ENCODE results near the gene OSTN.
"Not testable (repeated sequence)": the region's sequence is repeated elsewhere in the genome, so short reads cannot be mapped to it uniquely, and the experiment has no call there.

The OSTN gene

DNA sequence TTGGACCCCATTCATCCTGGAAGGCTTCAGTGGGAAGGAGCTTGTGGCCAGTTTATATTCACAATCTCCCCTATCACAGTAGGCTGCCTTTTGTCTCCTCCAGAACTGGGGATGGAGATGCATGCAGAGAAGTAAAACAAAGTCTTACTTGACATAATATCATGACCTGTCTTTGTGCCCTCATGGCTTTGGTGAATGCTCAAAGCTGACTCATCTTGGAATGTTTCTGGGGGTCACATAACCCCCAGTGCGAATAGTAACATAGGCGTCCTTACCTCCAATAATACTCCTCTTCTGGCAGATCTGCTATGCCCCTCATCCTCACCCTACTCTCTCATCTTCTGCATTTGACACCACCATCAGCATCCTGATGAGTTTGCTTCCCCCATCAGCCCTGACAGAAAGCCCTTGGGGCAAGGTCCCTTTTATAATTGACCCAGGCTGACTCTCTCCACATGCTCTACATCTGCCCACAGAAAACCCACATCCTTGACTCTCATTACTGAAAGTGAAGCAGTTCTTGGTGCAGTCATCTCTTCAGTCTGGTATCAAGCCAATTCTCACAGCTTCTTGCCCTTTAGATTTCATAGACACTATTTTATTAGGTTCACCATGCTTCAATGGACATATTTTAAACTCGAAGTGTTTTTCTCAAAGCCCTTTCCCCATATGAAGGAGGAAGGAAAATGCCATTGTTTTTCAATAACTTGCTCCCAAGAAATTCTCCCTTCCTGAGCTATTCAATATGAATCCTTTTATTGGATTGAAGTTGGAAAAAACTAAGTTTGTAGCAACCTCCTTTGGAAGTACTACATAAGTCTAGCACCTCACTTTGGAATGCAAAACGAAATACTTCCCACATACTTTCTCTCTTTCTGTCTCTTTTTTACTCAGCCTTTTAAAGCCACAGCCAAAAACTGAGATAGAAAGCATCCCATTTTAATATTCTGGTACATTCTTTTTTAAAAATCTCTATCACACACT lies 36.6 kb downstream of the OSTN start:
- no peak for DNase-seq (ENCODE audit: low read depth)

DNA sequence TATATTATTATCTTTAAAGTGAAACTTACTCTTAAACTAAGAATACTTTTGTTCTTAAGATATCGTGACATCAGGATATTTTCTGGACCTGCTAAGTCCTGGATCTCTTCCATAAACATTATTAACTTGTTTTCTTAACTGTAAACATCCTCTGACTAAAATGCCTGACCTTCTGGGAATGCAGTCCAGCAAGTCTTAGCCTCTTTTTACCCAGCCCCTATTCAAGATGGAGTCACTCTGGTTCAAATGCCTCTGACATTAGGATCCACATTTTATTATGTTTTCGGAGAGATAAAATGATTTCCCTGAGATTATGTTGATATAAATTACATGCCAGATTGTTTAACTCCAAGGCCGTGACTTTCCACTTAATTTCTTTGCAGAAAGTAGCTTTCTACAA lies 37.6 kb downstream of the OSTN start:
- DNase-seq (ENCODE audit: low read depth) = no peak

DNA sequence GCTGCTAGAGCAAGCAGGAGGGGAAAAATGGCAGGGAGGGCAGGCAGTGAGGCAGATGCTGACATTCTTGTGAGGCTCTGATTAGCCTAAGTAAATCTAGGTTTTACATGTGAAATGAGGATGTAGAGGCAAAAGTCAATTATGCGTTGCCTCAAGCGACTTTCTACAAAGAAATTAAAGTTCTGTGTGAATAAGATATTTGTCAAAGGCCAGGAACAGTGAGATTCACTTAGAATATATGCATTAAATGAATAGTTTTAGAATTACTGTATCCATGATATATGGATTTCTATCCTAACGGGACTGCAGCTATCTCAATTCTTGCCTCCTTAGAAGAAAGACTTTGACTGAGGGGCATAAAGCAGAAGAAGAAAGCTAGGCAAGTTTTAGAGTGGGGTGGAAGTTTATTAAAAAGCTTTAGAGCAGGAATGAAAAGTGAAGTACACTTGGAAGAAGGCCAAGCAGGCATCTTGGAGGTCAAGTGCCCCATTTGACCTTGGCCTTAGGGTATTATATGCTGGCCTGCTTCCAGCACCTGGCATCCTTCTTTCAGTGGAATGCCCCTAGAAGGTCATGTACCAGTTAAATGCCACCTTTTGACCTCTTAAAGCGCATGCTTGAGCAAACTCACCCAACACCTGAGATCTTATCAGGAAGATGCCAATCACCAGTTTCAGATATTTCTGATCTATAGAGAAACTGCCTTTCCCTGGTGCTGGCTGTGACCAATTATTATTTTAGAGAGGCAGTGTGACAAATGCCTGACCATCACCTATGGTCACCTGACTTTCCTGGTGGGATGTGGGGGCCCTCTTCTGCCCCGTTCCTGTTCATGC lies 38.2 kb downstream of the OSTN start:
- no peak for DNase-seq (ENCODE audit: low read depth)

DNA sequence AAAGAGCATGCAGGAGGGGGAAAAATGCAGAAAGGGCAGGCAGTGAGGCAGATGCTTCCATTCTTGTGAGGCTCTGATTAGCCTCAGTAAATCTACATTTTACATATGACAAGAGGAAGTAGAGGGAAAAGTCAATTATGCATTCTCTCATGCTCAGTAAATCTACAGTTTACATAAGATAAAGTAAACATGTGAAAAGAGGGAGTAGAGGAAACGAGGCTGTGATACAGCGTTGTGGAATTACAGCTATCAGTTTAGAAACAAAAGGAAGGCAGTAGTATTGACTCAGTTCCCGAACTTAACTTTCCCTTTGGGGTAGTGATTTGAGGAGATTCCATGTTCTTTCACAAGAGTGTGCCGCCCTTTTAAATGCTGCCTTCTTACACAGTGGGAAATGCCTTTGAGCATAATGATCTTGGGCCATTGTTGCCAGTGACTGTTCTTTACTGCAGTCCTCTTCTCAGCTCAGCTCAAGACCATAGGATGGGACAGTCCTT lies 39.3 kb downstream of the OSTN start:
- no peak for DNase-seq (ENCODE audit: low read depth)

DNA sequence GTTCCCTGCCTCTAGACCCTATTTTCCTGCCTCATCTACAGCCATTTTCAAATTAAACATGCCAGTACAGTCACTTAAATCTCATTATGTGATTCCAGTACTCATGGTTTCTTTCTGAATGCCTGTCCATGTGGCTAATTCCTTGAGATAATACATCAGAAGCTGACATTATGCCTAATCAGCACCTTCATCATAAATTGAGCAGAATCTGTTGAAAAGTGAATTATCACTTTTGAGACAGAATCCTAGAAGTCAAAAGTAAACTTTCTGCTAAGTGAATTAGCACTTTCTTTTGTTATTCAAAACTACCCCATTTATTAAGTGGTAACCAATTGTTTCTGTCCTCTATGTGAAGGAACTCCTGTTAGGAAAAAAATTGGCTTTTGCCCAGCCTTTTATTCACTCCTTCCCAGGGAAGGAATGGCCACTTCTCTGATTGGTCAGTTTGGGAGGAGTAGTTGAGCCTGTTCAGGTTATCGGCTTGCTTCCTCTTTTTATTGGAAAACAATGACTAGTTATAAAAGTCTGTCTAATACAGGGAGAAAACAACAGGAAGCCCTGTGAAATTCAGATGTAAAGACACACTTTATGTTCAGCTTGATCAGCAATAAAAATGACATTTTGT lies 40.5 kb downstream of the OSTN start:
- DNase-seq (ENCODE audit: low read depth) = no peak

DNA sequence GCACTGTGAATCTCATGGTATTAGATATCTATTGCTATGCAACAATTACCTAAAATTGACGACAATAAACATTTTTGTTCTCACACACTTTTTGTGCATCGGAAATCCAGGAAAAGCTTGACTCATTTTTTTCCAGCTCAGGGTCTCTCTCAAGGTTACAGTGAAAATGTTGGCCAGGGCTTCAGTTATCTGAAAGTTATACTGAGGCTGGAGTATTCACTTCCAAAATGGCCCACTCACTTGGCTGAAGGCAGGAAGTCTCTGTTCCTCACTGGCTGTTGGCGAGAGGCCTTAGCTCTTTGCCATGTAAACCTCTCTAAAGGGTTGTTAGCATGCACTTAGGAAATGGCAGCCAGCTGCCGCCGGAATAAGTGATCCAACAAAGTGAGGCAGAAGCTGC lies 41.4 kb downstream of the OSTN start:
- no peak for DNase-seq (ENCODE audit: low read depth)

DNA sequence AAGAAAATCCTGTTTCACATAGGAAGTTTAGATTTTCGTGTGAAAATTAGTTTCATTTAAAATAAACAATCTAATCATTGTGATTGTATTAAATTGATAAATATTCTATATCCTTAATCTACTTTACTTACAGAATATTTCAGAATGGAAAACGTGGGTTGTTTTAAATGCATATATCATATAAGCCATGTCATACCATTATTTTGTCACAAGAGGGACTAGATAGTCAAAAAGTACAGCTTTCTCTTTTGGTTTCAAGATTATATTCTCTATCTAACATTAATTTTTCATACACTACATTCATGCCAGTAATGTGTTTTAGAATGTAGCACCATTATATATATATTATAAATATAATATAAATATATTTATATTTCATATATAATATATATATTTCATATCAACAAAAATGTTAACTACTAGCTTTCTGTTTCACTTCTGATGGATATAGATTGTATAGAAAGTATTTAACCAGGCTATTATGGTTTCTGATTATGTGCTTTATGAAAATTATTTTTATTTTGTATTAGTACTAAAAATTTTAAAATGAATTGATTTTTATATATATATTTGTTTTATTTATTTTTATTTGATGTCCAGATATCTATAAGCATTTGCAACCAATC lies 45.3 kb downstream of the OSTN start:
- no peak for DNase-seq (ENCODE audit: low read depth)

DNA sequence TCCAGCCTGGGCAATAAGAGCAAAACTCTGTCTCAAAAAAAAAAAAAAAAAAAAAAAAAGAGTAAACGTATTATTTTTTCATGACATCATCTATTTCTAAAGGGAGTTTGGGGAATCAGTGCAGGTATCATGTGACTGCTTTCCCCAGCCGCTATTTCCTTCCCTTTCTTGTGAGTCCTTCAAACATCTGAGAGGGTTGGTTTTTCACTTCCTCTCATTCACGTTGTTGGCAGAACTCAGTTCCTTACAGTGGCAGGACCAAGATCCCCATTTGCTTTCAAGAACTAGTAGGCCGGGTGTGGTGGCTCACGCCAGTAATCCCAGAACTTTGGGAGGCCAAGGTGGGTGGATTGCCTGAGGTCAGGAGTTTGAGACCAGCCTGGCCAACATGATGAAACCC lies 47.0 kb downstream of the OSTN start:
- not testable (repeated sequence) for DNase-seq (ENCODE audit: low read depth)

DNA sequence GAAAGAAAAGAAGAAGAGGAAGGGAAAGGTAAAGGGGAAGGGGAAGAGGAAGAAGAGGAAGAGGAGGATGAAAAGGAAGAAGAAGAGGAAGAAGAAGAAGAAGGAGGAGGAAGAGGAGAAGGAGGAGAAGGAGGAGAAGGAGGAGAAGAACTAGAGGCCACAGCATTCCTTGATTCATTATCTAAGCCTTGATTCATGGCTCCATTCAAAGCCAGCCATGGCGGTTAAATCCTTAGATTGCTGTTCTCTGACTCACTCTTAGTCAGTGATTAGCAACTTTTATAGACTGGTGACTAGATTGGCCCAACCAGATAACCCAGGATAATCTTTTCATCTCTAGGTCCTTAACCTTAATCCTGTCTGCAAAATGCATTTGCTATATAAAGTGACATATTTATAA lies 47.6 kb downstream of the OSTN start:
- DNase-seq (ENCODE audit: low read depth) = no peak

DNA sequence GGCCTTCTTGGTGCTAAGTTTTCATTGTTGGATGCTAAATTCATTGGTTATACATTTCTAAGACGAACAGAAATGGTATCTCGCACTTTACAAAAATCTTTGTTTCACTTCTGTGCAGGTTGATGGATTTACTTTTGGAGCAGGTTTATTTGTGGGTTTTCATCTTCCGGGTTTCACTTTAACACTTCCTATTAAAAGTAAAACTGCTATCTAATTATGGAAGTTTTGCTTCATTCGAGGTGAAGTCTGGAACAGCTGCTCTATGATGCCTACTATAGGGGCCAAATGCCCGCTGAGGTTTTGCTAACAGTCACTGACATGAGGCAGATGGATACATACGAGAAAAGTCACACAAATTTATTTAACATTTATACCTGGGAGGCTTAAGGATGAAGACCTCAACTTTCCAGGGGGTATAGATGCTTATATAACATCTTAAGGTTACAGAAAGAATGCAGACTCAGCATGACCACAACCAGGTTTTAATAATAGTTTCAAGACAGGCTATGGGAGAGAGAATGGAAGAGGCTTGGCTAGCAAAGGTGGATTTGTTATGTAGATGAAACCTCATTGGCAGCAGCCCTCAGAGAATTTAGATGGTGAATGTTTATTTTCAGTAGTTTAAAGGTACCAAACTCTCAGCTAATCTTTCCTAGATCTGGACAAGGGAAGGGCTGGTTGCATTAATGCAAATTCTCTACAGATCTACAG lies 54.2 kb downstream of the OSTN start:
- DNase-seq (ENCODE audit: low read depth) = no peak

DNA sequence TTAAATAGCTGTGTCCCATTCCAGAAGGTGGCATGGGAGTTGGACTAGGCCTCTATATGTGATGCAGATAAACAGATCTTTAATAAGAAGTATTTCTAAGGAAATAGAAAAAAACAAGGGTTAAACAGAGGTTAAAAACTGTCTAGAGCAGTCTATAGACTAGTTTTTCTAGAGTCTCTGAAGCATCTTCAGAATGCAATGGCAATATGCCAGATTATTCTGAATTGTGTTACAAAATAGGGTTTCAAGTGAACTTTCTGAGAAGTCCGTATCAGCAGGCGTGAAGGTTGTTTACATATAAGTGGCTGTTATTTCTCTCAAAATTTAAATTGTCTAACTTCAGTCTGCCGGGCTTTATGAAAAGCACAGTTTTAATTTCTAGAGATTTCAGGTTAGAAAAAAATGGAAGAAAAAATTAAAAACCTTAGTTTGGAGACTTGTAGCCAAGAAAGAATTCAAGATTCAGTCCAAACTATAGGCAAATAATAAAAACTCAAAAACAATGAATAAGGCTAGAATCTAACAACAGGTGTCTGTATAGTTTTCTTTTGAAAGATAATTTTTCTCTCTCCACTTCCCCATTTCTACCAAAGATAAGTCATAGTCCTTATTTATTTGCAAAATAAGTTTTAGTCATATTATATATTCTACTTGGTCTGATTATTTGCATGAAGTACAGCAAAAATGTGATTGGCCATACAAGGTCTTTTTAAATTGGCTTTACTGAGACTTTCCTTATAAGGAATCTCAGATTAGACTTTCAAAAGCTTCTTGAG lies 55.2 kb downstream of the OSTN start:
- DNase-seq (ENCODE audit: low read depth) = no peak

DNA sequence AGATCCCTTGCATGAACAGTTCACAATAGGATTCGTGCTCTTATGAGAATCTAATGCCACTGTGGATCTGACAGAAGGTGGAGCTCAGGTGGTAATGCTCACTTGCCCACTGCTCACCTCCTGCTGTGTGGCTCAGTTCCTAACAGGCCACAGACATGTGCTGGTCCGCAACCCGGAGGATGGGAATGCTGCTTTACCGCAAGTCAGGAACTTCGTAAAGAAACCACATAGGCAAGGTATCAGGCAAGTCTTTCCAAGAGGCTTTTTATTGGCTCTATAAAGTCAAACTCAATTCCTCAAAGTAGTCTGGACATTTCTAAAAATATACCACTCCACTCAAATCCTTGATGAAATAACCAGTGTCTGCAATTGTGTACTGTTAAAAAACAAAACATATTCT lies 56.1 kb downstream of the OSTN start:
- DNase-seq (ENCODE audit: low read depth) = no peak

DNA sequence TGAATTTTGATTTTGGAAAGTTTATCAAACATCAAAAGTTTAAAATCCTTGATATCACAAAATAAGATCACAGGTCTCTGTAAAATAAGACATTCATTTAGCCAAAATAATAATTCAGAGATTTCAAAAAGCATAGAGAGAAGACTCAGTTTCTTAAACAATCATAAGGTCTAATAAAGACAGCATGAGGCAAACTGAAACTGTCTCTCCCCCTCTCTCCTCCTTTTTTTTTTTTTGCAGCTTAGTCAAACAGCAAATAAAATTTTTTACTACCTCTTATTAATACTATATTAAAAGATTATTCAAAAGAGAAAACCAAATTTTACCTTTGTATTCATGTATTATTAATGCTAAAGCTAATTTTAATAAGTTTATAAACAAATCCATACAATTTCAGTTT lies 57.4 kb downstream of the OSTN start:
- DNase-seq (ENCODE audit: low read depth) = no peak

DNA sequence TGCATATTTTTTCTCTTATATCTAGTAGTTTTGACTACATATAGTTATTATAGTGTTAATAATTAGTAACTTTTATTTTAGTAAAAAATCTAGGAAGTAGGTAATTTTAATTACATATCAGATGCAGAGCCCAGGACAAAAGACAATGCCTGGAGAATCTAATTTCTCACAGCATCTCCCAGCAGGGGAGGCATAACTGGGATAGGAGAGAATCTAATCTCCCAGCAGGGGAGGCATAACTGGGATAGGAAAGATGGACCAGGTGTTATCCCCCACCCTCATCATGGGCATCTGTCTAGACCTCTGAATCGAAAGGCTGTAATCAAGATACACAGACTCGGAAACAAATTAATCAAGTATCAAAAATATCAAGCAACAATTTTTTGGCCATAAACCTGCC lies 58.2 kb downstream of the OSTN start:
- no peak for DNase-seq (ENCODE audit: low read depth)

DNA sequence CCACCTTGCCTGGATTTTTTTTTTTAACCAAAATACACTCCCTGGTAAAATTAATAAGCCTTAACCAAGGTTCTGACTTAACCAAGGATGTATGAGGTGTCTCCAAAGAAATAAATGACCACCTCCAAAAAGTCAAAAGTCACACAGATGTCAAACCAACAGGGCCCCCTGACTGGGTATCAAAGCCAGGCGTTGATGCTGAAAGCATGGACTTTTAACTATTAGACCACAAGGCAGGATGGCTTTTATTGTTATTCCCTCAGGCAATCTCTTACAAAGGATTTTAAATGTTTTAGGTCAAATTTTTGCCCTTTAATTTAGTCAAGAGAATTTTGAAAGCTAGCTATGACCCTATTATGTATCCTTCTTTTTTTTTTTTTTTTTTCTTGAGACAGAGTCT lies 60.4 kb downstream of the OSTN start:
- no peak for DNase-seq (ENCODE audit: low read depth)

DNA sequence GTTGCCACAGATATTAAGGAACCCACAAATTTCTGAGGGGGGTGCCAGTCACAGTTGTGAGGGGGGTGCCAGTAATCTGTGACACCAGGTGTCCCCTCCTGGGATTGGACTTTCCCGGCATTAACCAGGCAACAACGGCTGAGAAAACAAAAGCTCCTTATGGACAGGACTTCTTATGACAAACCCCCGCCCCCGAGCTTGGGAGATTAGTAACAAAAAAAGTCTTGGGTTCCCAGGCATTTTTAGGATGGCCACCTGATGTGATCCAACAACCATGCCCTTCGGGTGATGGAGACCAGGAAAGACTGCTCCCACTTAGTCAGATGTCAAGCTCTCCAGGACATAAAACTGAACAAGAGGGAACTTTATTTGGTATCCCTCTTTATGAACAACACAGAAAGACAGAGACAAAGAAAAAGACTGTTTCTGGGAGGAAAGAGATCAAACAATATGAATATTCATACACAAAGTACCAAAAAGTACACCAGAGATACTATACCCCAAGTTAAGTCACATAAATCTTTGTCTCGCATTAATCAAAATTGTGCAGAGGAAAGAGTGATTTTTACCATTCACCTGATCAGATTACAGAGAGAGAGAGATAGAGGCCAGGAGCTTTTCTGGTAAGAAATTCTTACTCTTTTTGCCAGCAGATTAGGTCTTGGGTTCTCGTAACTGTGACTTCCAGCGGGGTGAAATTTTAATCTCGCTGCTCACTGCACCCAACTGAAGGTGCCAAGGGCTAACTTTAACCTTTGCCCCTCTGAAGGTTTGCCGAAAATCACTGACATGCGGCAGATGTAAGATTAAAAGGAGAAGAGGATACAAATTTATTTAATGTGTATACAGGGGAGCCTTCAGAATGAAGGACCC lies 61.6 kb downstream of the OSTN start:
- no peak for DNase-seq (ENCODE audit: low read depth)

DNA sequence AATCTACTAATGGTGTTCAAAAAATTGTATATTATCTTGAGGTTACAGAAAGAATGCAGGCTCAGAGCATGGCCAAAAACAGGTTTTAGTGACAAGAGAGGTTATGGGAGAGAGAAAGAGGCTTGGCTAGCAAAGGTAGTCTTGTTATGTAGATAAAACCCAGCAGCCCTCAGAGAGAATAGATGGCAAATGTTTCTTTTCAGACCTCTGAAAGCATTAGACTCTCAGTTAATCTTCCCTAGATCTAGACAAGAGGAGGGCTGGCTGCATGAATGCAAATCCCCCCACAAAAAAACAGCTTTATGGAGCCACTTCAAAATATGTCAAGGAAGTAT lies 62.2 kb downstream of the OSTN start:
- DNase-seq (ENCODE audit: low read depth) = no peak

DNA sequence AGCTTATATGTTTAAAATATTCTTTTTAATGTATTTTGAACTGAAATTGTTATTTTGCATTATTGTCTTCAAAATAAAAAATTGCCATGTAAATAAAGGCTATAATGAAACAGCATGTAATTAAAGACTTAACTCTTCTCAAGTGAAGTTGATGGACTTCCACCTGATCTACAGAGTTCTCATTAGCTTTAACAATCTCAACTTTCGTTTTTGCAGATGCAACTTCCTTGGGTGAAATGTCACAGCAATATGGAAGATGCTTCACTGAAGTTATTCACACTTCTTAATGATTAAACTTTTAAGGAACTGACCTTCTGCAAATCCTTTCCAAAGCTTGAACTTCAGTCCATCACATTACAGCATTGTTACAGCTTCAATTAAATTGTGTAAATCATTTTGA lies 63.6 kb downstream of the OSTN start:
- DNase-seq (ENCODE audit: low read depth) = no peak

DNA sequence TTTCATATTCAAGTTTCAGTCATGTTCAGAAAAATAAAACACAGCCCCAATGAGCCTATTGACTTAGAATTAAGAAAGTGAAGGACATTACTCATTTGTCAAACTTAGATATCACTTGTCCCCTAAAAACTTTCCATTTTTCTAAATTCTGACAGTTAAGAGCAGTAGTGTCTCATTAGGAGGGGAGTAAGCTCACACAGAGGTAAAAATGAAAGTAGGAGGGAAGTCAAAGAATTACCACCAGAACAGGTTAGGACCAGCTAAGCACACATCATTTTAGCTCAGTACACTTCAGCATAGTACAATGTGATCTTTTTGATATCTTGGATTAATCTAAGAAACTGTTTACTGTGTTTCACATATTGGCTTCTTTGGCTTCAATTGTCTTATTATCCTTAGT lies 64.3 kb downstream of the OSTN start:
- no peak for DNase-seq (ENCODE audit: low read depth)

DNA sequence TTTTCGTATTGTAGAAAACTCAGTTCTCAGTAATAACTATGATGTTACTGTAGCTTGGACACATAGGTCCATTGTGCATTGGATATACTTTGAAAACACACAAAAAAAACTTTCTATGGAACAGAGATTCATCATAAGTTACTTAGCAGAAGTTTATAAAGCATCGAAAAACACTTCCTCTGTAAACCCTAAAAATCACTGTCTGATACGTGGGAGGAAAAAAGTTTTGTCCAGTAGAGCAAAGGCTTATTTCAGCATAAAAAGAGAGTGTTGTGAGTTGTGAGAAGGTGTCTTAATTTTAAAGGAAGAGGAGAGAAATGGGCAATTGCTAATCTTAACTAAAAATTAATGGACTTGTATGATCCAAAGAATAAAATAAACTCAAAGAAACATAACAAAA lies 64.8 kb downstream of the OSTN start:
- DNase-seq (ENCODE audit: low read depth) = no peak
